ENCODE measurements around the gene FDX1.

The FDX1 gene

GRCh38 chr11:110505528-110506284, 76.0 kb downstream of the FDX1 start:
- Mint-ChIP-seq H3K4me1 (no peaks in the 10 kb centered on the region), H3K9me3 (no peaks in the 10 kb centered on the region), H3K36me3 (peaks cover 1% of the 10 kb centered on the region), H3K27ac (no peak overlapping the region), H3K4me3 (no peak overlapping the region), H3K27me3 (peaks cover 4% of the 10 kb centered on the region)

GRCh38 chr11:110507328-110507727, 77.6 kb downstream of the FDX1 start:
- Mint-ChIP-seq H3K9me3 (no peaks in the 10 kb centered on the region), H3K27ac (no peak overlapping the region), H3K36me3 (peaks cover 1% of the 10 kb centered on the region), H3K4me1 (no peaks in the 10 kb centered on the region), H3K27me3 (peaks cover 7% of the 10 kb centered on the region), H3K4me3 (no peak overlapping the region)

GRCh38 chr11:110508786-110509185, 79.0 kb downstream of the FDX1 start:
- Mint-ChIP-seq H3K27me3 (peaks cover 4% of the 10 kb centered on the region), H3K9me3 (no peaks in the 10 kb centered on the region), H3K4me3 (no peak overlapping the region), H3K36me3 (peaks cover 1% of the 10 kb centered on the region), H3K27ac (no peak overlapping the region), H3K4me1 (no peaks in the 10 kb centered on the region)

- Mint-ChIP-seq H3K9me3 (no peaks in the 10 kb centered on the region), H3K4me1 (no peaks in the 10 kb centered on the region), H3K27me3 (peaks cover 4% of the 10 kb centered on the region), H3K27ac (no peak overlapping the region), H3K4me3 (no peak overlapping the region), H3K36me3 (peaks cover 1% of the 10 kb centered on the region)
Observed at GRCh38 chr11:110509472-110509871, 79.7 kb downstream of the FDX1 start.

GRCh38 chr11:110512026-110512425, 82.3 kb downstream of the FDX1 start:
- Mint-ChIP-seq H3K36me3 (peaks cover under 1% of the 10 kb centered on the region), H3K27me3 (peaks cover 4% of the 10 kb centered on the region), H3K4me1 (no peaks in the 10 kb centered on the region), H3K4me3 (no peak overlapping the region), H3K27ac (no peak overlapping the region), H3K9me3 (no peaks in the 10 kb centered on the region)

GRCh38 chr11:110513259-110513801, 83.6 kb downstream of the FDX1 start:
- Mint-ChIP-seq H3K36me3 (no peaks in the 10 kb centered on the region), H3K9me3 (peaks cover under 1% of the 10 kb centered on the region), H3K4me3 (no peak overlapping the region)

GRCh38 chr11:110513846-110514437, 84.2 kb downstream of the FDX1 start:
- Mint-ChIP-seq H3K9me3 (peaks cover 4% of the 10 kb centered on the region), H3K27me3 (peaks cover 3% of the 10 kb centered on the region), H3K27ac (no peak overlapping the region), H3K4me3 (no peak overlapping the region), H3K4me1 (no peaks in the 10 kb centered on the region), H3K36me3 (no peaks in the 10 kb centered on the region)

More at GRCh38 chr11:110513259-110513801, 83.6 kb downstream of the FDX1 start:
- H3K27ac Mint-ChIP-seq: no peak overlapping the region
- no peaks in the 10 kb centered on the region for H3K4me1 Mint-ChIP-seq
- peaks cover 4% of the 10 kb centered on the region for H3K27me3 Mint-ChIP-seq
